NAMALWA (cell line): Measurements from ENCODE around the gene SIDT2.
"Not testable (repeated sequence)": the region's sequence is repeated elsewhere in the genome, so short reads cannot be mapped to it uniquely, and the experiment has no call there.

Experiments used
- DNase-seq: peaks from one replicate; pipeline ENCODE4 v3.0.0-alpha.2; 2015; ENCODE audit warnings: low spot score

SIDT2 gene

DNA sequence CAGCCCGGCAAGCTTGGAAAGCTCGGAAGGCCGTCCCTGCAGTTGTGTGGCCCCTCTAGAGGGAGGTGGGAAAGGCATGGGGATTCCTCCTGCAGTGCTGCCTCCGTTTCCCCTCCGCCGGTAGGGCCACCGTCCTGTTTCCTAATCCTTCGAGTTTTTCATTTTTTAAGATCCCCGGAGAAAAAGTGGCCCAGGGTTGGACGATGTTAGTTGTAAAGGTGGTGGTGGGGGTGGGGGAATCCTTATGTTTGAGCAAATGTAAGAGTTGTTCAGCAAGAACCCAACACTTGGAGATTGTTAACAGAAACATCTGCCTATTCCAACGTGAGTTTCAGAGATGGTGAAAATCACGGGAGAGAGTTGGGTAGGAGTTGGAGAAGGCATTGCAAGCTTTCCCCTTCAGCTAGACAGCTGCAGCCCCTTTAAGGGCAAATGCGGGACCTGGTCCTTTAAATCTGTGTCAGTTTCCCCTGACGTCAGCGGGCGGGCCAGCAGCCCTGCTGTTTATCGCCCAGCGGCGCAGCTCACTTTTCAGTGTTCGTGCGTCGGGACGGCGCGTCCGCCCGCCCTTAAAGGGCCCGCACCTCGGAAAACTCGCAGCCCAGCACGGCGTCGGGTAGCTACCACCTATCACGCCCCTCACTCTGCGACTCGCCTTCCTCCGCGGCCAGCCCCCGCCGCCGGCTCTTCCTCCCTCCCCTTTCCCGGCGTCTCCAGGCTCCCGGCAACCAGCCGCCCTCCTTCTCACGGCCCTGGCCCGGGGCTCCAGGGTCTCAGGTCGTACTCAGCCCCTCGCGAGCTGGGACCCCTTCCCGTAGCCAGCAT, at the start of gene SIDT2:
TSS of gene SIDT2 (plus strand) at position 534 of the 825 bp plus-strand sequence. CDS start 521 bp downstream, outside the sequence.
- peak; percentile 95 for DNase-seq

DNA sequence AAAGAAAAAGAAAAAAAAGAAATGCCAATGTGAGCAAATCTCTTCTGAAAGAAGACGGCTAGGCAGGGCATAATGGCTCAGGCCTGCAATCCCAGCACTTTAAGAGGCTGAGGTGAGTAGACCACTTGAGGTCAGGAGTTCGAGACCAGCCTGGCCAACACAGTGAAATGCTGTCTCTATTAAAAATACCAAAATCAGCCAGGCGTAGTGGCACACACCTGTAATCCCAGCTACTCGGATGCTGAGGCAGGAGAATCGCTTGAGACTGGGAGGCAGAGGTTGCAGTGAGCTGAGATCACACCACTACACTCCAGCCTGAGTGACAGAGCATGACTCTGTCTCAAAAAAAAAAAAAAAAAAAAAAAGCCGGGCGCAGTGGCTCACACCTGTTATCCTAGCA, 48.1 kb upstream of the SIDT2 start:
- DNase-seq, result not testable (repeated sequence)

DNA sequence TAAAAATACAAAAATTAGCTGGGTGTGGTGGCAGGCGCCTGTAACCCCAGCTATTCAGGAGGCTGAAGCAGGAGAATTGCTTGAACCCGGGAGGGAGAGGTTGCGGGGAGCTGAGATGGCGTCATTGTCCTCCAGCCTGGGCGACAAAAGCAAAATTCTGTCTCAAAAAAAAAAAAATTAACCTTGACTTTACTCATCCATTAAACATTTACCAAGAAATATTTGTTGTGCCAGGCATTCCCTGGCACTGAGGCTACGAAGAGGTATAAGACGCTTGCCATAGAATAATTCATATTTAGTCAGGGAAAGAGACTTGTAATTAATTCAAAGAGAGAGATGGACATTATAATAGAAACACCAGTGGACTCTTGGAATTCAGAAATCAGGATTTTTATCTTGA, 47.7 kb upstream of the SIDT2 start:
- DNase-seq, result no peak

DNA sequence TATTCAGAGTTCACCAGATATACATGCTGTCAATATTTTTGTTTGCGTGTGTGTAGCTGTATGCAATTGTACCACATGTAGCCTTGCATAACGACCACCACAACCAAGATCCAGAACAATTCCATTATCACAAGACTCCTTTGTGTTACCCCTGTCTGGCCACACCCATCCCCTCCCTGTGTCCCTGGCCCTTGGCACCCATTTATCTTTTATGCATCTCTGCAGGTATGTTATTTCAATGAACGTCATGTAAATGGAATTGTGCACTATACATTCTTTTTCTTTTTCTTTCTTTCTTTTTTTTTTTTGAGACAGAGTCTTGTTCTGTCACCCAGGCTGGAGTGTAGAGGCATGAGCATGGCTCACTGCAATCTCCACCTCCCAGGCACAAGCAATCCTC, 44.1 kb upstream of the SIDT2 start:
- DNase-seq, result no peak

DNA sequence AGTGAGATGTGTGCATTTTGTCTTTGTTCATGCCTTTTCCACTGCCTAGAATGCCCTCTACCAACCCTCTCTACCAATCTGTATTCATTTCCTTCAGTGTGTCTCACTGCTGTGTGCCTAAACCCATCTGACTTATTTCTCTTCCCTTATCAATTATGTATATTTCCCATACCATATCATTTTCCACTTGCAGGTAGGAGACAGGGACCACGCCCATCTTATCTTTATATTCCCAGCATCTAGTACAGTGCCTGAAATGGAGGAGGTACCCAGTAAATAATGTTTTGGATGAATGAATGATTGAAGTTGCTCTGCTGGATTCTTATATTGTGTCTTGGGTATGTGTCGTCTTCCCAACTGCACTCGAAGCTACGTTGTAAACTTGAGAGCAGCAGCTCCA, 43.6 kb upstream of the SIDT2 start:
- DNase-seq, result not testable (repeated sequence)

DNA sequence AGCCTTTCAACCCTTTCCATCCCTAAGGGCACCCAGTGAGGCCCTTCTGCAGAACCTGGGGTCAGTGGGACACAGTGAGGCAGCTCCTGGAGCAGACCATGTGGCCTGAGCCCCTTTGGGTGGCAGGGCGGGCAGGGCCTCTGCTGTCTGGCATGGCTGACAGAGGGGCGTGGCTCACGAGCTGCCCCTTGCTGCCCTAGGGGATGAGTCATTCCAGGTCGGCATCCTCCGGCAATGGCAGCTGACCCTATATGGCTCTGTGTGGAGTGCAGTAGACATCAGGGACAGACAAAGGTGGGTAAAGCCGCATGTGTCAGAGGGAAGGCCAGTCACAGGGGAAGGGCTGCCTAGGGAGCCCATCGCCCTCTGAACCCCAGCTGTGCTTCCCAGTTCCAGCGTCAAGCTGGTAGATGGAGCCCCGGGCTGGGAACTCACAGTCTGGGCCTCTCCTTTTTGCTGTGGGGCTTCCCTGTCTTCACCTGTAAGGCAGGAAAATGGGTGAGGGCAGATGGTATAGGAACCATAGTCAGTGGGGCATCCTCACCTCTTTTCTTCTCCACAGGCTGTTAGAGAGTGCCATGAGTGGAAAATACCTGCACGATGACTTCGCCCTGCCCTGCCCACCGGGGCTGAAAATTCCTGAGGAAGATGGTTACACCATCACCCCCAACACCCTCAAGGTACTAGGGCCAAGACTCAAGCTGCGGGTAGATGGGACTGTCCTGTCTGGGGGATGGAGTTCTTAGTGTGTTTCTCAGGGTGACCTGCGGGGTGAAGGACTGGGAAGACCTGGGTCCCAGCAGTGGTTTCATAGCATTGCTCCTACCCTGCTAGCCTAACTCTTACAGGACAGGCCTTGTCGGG, 41.1 kb upstream of the SIDT2 start:
- DNase-seq, result not testable (repeated sequence)

DNA sequence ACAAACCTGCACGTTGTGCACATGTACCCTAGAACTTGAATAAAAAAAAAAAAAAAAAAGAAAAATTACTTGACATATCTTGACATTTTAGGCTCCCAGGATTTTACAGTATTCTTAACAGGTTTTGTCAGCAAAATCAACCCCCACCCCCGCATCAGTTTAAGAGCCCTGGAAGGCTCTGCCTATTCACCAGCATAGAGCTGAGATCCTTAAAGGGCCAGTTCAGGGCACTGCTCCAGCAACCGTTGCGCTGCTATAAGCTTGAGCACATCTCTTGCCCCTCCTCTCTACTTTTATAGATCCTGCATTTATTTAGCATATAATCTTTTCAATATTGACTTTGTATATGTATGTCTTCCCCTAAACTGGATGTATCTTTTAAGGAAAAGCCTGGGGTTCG, 35.2 kb upstream of the SIDT2 start:
- DNase-seq, result peak; percentile 61

DNA sequence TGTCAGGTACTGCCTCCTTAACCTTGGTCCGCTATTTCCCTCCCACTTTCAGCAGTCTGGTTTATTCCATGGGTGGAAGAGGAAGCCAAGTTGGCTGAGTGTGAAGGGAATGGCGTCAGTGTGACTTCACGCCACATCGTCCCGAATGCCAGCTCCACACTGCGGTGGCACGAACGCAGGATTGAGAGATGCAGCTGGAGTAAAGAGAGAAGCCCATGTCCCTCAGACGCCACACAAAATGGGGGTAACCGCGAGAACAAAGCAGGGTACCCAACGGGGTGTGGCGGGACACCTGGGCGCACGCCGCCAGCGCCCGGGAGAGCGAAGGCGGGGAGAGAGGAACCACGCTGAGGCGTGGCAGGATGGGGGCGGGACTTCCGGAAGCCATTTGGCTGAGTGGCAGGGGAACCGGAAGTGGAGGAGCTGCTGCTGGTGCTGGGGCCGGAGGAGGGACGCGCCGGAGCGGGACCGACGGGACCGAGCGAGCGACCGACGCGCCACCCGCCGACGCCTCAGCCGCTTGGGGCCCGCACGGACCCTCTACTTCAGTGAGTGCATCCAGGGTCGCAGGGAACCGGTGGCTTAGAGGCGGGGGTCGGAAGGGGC, 34.6 kb upstream of the SIDT2 start, which contains the start of gene PAFAH1B2:
TSS of gene PAFAH1B2 (plus strand) at position 417 of the 606 bp plus-strand sequence. CDS start 8,161 bp downstream, outside the sequence.
- peak; percentile 97 for DNase-seq

DNA sequence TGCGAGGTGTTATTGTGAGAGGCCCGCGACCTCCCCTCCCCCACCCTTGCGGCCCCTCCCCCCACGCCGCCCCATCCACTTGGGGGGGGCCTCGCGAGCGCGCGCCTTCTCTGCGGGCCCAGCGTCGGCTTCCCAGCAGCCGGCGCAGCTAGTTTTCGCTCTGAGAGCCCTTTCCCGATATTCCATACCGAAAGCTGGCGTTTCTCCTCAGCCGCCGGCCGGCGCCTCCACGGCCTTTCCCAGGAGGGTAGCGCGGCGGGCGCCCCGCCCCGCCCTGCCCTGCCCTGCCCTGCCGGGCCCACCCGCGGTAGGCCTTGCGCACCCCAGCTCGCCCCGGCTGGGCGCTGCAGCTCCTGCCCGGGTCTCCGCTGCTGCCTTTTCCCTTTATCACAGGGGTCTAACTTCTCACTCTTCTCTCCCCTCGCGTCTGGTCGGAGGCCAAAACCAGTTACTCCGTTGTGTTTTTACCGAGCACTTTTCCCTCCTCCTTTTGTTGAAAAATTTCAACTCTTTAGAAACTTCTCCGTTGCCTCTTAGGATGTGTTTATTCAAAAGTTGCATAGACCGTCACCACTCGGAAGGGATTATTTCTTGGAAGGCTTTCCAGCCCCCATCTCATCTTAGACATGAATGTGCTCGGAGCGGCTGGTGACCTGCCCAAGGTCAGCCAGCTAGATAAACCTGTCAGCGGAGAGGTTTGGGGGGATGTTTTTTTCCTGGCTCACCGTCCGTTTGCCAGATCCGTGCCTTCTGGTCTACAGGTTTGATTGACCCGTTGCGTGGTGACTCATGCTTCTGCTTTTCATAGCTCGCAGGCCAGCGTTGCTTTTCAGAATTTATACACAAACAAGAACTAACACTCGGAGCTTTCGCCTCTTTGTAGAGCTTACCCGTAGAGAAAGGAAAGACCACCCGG, 33.8 kb upstream of the SIDT2 start:
- peak; percentile 70 for DNase-seq

DNA sequence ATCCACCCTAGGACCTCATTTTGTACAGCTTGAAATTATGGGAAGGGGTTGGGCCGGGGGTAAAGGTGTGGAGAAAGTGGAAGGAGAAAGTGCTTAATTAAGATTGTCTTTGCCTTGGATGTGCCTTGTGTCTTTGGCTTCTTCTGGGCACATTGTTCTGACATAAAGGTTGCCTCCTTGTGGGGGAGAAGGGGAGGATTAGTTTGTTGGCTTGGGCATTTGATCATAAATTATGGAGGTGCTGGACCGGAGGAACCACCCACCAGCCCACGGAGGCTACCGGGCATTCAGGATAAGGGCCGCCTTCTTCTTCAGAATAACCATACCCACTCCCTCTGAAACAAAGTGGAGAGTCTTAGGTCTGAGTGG, 33.2 kb upstream of the SIDT2 start:
- DNase-seq, result peak; percentile 69

DNA sequence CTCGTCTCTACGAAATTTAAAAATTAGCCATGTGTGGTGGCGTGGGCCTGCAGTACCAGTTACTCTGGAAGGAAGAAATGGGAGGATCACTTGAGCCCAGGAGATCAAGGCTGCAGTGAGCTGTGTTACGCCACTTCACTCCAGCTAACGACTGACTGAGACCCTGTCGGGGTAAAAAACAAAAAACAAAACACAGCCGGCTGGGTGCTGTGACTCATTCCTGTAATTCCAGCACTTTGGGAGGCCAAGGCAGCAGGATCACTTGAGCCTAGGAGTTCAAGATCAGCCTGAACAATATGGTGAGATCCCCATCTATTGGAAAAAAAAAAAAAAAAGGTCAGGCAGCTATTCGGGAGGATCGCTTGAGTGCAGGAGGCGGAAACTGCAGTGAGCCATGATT, 32.0 kb upstream of the SIDT2 start:
- DNase-seq, result no peak

DNA sequence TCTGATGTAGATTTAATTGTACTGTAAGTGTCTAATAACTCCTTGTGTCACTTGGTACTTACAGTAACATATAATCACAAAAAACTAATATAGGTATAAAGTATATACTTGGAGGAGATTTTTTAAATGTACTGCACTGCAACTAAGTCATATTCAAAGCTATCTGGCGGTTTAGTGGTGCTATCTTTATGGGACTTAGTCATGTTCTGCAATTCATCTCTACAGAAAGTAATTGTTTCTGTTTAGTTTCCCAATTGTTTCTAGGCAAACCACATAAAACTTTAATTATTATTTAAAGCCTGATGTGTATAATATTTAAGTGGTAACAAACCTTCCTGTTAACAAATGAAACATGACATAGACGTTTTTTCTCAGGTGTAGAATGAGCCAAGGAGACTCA, 26.5 kb upstream of the SIDT2 start:
- DNase-seq, result no peak

DNA sequence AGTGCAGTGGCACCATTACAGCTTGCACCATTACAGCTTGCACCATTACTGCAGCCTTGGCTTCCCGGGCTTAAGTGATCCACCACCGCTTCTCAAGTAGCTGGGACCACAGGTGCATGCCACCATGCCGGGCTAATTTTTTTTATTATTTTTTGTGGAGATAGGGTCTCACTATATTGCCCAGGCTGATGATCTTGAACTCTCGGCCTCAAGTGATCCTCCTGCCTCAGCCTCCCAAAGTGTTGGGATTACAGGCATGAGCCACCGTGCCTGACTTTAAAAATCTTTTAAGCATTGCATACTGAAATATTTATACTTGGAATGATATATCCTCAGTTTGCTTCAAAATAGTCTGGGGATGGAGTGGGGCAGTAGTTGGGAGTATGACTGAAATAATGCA, 24.1 kb upstream of the SIDT2 start:
- DNase-seq, result no peak

DNA sequence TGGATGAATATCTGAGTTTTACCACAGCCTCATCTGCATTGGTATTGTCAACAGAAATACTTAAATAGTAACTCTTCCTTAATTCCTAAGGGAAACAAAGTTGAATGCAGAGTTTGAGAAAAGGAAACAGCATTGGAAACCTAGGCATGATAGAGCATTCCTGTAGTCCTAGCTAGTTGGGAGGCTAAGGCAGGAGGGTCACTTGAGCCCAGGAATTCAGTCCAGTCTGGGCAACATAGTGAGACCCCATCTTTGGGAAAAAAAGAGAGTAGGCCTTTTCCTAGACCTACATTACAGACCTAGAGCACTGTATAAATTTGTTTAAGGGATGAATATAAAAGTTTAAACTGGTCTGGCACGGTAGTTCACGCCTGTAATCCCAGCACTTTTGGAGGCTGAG, 21.0 kb upstream of the SIDT2 start:
- DNase-seq, result no peak

DNA sequence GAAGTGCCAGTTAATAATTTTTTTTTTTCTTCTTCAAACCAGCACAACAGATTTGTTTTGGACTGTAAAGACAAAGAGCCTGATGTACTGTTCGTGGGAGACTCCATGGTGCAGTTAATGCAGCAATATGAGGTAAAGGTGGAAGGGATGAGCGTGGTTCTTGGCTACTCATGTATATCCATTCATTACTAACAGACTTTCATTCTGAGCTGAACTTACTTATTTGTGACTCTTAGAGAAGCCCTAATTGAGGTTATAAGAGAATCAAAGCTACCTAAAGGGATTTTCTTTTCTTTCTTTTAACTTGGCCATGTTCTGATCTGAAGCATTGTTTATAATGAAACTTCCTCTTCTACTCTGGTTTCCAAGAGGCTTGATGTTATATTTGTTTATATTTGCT, 18.7 kb upstream of the SIDT2 start:
- no peak for DNase-seq

DNA sequence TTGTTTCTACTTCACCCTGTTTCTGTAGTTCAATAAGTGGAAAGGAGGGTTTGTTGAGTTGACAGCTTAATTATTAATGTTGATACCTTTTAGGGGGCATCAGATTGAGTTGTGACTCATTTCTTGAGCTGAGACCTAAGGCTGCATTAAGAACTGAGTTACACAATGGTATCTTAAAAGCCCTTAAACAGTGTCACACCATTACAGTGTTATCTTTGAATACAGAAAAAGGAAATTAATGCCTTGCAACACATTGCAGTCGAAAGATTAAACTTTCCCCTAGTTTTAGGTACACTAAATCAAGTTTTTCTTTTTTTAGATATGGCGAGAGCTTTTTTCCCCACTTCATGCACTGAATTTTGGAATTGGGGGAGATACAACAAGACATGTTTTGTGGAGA, 17.7 kb upstream of the SIDT2 start:
- DNase-seq, result no peak

DNA sequence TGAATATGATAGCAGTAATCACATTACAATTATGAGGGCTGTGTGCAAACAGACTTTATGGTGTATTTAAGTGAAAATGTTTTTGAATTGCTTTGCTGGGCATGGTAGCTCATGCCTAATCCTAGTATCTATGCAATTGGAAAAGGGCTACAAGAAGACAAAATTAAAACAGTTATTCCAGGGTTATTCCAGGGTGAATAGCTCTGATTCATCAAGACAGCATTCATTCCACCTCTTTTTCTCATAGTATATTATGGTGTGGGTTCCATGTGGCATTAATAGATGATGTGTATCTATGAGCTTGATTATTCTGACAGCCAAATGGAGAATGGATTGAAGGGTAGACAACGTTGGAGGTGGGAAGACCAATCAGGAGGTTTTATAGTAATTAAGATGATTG, 12.1 kb upstream of the SIDT2 start:
- no peak for DNase-seq

DNA sequence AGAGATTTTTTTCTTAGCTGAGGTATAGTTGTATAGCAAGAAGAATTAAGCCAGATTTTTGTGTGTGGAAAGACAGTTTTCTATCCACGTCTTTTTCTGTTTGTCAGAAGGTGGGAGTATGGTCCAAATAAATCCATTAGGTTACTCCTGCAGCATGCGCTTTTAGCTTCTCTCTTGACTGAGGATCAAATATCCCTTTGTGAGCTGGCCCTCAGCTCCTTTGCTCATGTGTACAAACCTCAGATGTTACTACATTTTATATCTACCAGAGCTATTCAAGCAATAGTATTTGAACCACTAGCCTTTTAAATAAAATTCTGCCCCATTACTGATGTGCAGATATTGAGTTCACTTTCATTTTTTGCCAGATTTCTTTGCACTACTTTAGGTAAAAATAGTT, 8.8 kb upstream of the SIDT2 start:
- no peak for DNase-seq

DNA sequence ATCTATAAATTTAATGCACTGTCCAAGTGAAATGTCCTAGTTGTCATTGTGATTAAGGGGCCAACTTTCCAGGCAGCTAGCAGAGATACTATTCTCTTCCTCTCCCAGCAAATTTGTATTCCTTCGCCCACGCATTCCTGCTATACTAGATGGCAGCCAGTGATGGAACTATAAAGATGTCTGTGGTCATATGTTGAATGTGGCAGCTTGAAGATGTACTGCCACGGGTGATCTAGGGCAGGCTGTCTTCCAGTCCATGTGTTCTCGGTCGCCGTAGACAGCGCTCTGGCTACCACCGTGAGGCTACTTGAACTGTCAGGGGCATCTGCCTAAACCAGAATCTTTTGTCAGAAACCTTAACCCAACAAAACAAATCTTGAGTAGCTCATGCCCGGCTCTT, 8.3 kb upstream of the SIDT2 start:
- no peak for DNase-seq

DNA sequence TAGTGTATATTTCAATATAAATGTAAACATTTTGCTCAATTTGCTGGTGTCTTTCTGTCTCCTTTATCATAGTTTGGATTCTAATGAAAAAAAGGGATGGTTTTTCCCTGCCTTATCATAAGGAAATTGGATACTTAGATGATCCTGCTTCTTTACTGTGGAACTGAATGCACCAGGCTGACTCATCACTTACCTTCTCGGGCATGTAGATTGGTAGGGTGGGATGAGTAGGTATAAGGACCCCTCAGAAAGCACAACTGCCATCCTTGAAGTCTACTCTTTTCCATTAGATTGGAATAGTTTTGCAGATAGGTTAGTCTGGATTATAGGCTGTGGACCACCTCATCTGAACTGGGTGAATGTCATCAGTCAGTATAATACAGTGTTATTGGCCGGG, 7.5 kb upstream of the SIDT2 start:
- DNase-seq, result no peak

DNA sequence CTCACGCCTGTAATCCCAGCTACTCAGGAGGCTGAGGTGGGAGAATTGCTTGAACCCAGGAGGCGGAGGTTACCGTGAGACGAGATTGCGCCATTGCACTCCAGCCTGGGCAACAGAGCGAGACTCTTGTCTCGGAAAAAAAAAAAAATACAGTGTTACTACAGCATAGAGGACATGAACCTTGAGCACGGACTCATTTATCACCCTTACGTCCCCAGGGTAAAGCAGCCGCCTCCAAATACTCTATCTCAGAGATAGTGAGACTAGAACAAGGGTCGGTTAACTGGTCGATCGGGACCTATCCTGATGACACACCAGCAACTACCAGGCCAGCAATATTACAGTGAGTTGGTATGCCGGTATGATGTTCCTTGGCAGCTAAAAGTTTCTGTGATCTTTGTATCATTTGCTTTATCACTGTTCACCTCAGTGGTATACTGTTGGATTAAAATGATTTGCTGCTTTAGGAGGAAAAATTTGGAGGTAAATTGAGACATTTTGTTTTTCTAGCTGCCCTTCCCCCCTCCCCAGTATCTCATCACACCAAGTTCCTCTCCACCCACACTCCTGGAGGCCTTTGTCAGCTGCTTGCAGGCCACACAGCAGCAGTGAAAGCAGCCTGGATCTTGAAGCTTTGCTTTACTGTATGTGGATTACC, 7.0 kb upstream of the SIDT2 start:
- DNase-seq, result no peak
